Left lung (tissue), 10 donors: ENCODE results near the gene BNC2. TPM values are rescaled to one million over a fixed set of nuclear protein-coding genes. Genes with fewer than 3 reads are reported as not detected.
A peak's percentile ranks its signal among the peaks of the same experiment; 100 is the strongest.

Experiments
- ATAC-seq: fragments of 200-7000 bp; cut with Tn5 transposase; one replicate; pipeline ENCODE4 v1.9.1; 2020; ENCODE audit warnings: moderate library complexity
- DNase-seq, 4 donors: peaks; one replicate each; pipeline ENCODE4 v3.0.0-alpha.2; 2013 to 2020
- H3K27ac ChIP-seq, 2 donors: fragments of 200-600 bp; sonication (generic) in 1 of 2; one replicate each; pipeline versions ENCODE4 v1.5.0 to v1.8.0; 2020 to 2021
- H3K27me3 ChIP-seq, 2 donors: fragments of 200-600 bp; sonication (generic) in 1 of 2; one replicate each; pipeline versions ENCODE4 v1.5.0 to v1.8.0; 2020 to 2021
- H3K36me3 ChIP-seq, 2 donors: fragments of 200-600 bp; sonication (generic) in 1 of 2; one replicate each; pipeline versions ENCODE4 v1.5.0 to v1.8.0; 2020 to 2021
- H3K4me1 ChIP-seq, 2 donors: fragments of 200-600 bp; one replicate each; pipeline ENCODE4 v1.8.0; 2021
- H3K4me3 ChIP-seq, 2 donors: fragments of 200-600 bp; sonication (generic) in 1 of 2; one replicate each; pipeline versions ENCODE4 v1.5.0 to v1.8.0; 2020 to 2021; ENCODE audit warnings: mild to moderate bottlenecking in 1 of 2
- H3K9me3 ChIP-seq, 2 donors: fragments of 200-600 bp; sonication (generic) in 1 of 2; one replicate each; pipeline versions ENCODE4 v1.5.0 to v1.8.0; 2020 to 2021
- CTCF ChIP-seq, 2 donors: fragments of 200-600 bp; sonication (generic) in 1 of 2; IDR thresholded peaks; one replicate each; pipeline versions ENCODE4 v1.5.0 to v1.8.0; 2021; ENCODE audit warnings: antibody characterized with exemption in 2 of 2
- intact Hi-C, 2 donors: fragments of 100-400 bp; cut with DNase I; formaldehyde crosslinking; loops; one replicate each; pipeline versions ENCODE4 v1.11.2 to v1.14.2; 2022
- polyA plus RNA-seq, 6 donors: library from polyadenylated mRNA; unstranded; fragments of 120-200 nt; gene quantifications; one replicate each; pipeline ENCODE4 v1.2.1, GENCODE V29; 2013; ENCODE audit not compliant: insufficient read length in 6 of 6
- total RNA-seq, 2 donors: library from RNA; stranded (reverse); fragmentation: NEBNext Ultra II Directional; extraction: Animal tissue kit (Norgen Biotek cat#: 25700); gene quantifications; one replicate each; pipeline ENCODE4 v1.2.1, GENCODE V29; 2021
- donor health status: DM: no; HTN: yes; CAD: no.
- donor health status: DM: no; HTN: no; CAD: no.

The BNC2 gene
- total and polyA plus RNA-seq, 8 donors, result 9.6 to 19.3 (median 12.9) TPM

GRCh38 chr9:16701347-16701746 is 169.1 kb downstream of the BNC2 start:
- no peak for DNase-seq
- Histone ChIP-seq H3K27me3 (no peaks in the 10 kb centered on the region), H3K4me1 (peaks cover 0 to 13% of the 10 kb centered on the region in 2 donors), H3K9me3 (no peaks in the 10 kb centered on the region), H3K36me3 (no peaks in the 10 kb centered on the region), H3K27ac (no peak overlapping the region), H3K4me3 (no peak overlapping the region)
- intact Hi-C loops, result no loop called here
- TF ChIP-seq CTCF (IDR thresholded peaks at IDR 0.05), result no peak
- no peak for ATAC-seq

- intact Hi-C loops, result no loop called here
- Histone ChIP-seq H3K9me3 (no peaks in the 10 kb centered on the region), H3K27me3 (no peaks in the 10 kb centered on the region), H3K4me1 (no peaks in the 10 kb centered on the region), H3K36me3 (no peaks in the 10 kb centered on the region), H3K4me3 (no peak overlapping the region), H3K27ac (no peak overlapping the region)
- no peak for ATAC-seq
- peak in 2 of 4 donors; percentile 58 to 62 for DNase-seq
- no peak for TF ChIP-seq CTCF (IDR thresholded peaks at IDR 0.05)
These were observed 176.9 kb downstream of the BNC2 start for GRCh38 chr9:16693616-16694015.

- Histone ChIP-seq H3K4me3 (no peak overlapping the region), H3K9me3 (no peaks in the 10 kb centered on the region), H3K36me3 (no peaks in the 10 kb centered on the region), H3K27me3 (no peaks in the 10 kb centered on the region), H3K27ac (no peak overlapping the region), H3K4me1 (no peaks in the 10 kb centered on the region)
- no peak for TF ChIP-seq CTCF (IDR thresholded peaks at IDR 0.05)
- intact Hi-C loops, result no loop called here
- no peak for DNase-seq
- ATAC-seq, result no peak
These were observed 179.8 kb downstream of the BNC2 start for GRCh38 chr9:16690628-16691027.

- no peak for ATAC-seq
These were observed 180.3 kb downstream of the BNC2 start for GRCh38 chr9:16690205-16690604.

GRCh38 chr9:16689351-16689938 is 181.0 kb downstream of the BNC2 start:
- DNase-seq (peak in 1 of 4 donors; percentile 56), ATAC-seq (peak; percentile 53)
- Histone ChIP-seq H3K4me1 (no peaks in the 10 kb centered on the region), H3K4me3 (no peak overlapping the region), H3K27me3 (no peaks in the 10 kb centered on the region), H3K27ac (no peak overlapping the region), H3K9me3 (no peaks in the 10 kb centered on the region), H3K36me3 (no peaks in the 10 kb centered on the region)
- TF ChIP-seq CTCF (IDR thresholded peaks at IDR 0.05), result no peak
- intact Hi-C loops, result no loop called here

More at GRCh38 chr9:16690205-16690604, 180.3 kb downstream of the BNC2 start:
- Histone ChIP-seq H3K27me3 (no peaks in the 10 kb centered on the region), H3K27ac (no peak overlapping the region), H3K4me1 (no peaks in the 10 kb centered on the region), H3K36me3 (no peaks in the 10 kb centered on the region), H3K9me3 (no peaks in the 10 kb centered on the region), H3K4me3 (no peak overlapping the region)
- intact Hi-C loops, result no loop called here
- no peak for TF ChIP-seq CTCF (IDR thresholded peaks at IDR 0.05)
- DNase-seq, result no peak
